Panc1 (cell line): ENCODE results near the gene MSI2. TPM values are rescaled to one million over a fixed set of nuclear protein-coding genes. Genes with fewer than 3 reads are reported as not detected.

Experiments
- ATAC-seq: fragments of 200-7000 bp; cut with Tn5 transposase; 2 replicates; pipeline ENCODE4 v1.9.1; 2020; ENCODE audit warnings: mild to moderate bottlenecking, moderate library complexity
- BruUV-seq: library from RNA; stranded (reverse); fragments of 400-500 nt; replicated peaks from 2 replicates; lab custom pipeline; 2021; lab: Mats Ljungman, UMichigan
- CTCF ChIA-PET: fragments of 300-600 bp; sonication (Branson Sonifier 250); formaldehyde crosslinking; loops from one replicate; lab custom pipeline; 2022; ENCODE audit warnings: antibody characterized with exemption; lab: Charles Lee
- POLR2A ChIA-PET: fragments of 300-600 bp; sonication (Branson Sonifier 250); formaldehyde crosslinking; loops from one replicate; lab custom pipeline; 2022; ENCODE audit warnings: antibody characterized with exemption; lab: Charles Lee
- DNase-seq: peaks from one replicate; pipeline ENCODE4 v3.0.0-alpha.2; 2010; ENCODE audit warnings: low read depth, low spot score
- H3K27ac ChIP-seq: 2 replicates; pipeline ENCODE4 v1.5.1; 2011; ENCODE audit warnings: mild to moderate bottlenecking, low read length, inconsistent platforms
- H3K27me3 ChIP-seq: fragments of 200-500 bp; sonication (Bioruptor generic); 2 replicates; pipeline ENCODE4 v1.6.0; 2014; ENCODE audit warnings: low read length, inconsistent platforms; ENCODE audit not compliant: control insufficient read depth, insufficient read depth
- H3K36me3 ChIP-seq: fragments of 200-500 bp; sonication (Bioruptor generic); 2 replicates; pipeline ENCODE4 v1.5.1; 2014; ENCODE audit warnings: inconsistent platforms, mild to moderate bottlenecking, low read length, moderate library complexity; ENCODE audit not compliant: control insufficient read depth, insufficient read depth
- H3K4me1 ChIP-seq: 2 replicates; pipeline ENCODE4 v1.5.1; 2011; ENCODE audit warnings: inconsistent platforms, mild to moderate bottlenecking, low read length, moderate library complexity; ENCODE audit not compliant: control insufficient read depth, insufficient read depth
- H3K4me3 ChIP-seq, 2 experiments: 2 replicates each; pipeline ENCODE4 v1.5.1; 2011 to 2012; ENCODE audit warnings: low read depth in 2 of 2, low read length in 2 of 2, mild to moderate bottlenecking in 2 of 2, inconsistent platforms in 1 of 2, moderate library complexity in 1 of 2
- H3K9me3 ChIP-seq: fragments of 200-500 bp; sonication (Bioruptor generic); 2 replicates; pipeline ENCODE4 v1.5.1; 2014; ENCODE audit warnings: low read depth, mild to moderate bottlenecking, inconsistent platforms, low read length, moderate library complexity; ENCODE audit not compliant: control insufficient read depth, insufficient read depth
- CTCF ChIP-seq: fragments of 450-650 bp; IDR thresholded peaks from 2 replicates; pipeline ENCODE4 v1.5.1; 2017; ENCODE audit warnings: mild to moderate bottlenecking
- POLR2AphosphoS5 ChIP-seq: IDR thresholded peaks from 2 replicates; pipeline ENCODE4 v1.6.1; 2012; ENCODE audit warnings: mild to moderate bottlenecking, low read depth, low read length, moderate library complexity
- REST ChIP-seq, 2 experiments: IDR thresholded peaks; 2 replicates each; pipeline ENCODE4 v1.6.1; 2011 to 2012; ENCODE audit warnings: low read depth in 2 of 2, control low read depth in 1 of 2, low read length in 1 of 2, mild to moderate bottlenecking in 1 of 2, moderate library complexity in 1 of 2; ENCODE audit not compliant: insufficient read depth in 1 of 2
- SIN3A ChIP-seq: IDR thresholded peaks from 2 replicates; pipeline ENCODE4 v1.6.1; 2012; ENCODE audit warnings: low read depth, mild to moderate bottlenecking, low read length, moderate library complexity, borderline replicate concordance; ENCODE audit not compliant: insufficient read depth
- TCF7L2 ChIP-seq: IDR thresholded peaks from 2 replicates; pipeline ENCODE4 v1.6.1; 2011; ENCODE audit warnings: mild to moderate bottlenecking, low read depth, low read length, inconsistent platforms
- in situ Hi-C: cut with HindIII; loops from 2 replicates; pipeline ENCODE4 v1.10.0; 2016; ENCODE audit warnings: low sequenced_read_pairs, low pct_unique_long_range_greater_than_20kb
- intact Hi-C: fragments of 100-400 bp; cut with micrococcal nuclease; formaldehyde crosslinking; loops from one replicate; pipeline ENCODE4 v1.10.0; 2022; ENCODE audit not compliant: unreplicated experiment
- total RNA-seq: library from RNA; stranded (reverse); gene quantifications from one replicate; pipeline ENCODE4 v1.2.1, GENCODE V29; 2021; ENCODE audit not compliant: unreplicated experiment

MSI2 gene
- total RNA-seq, 1 experiment from 2014 or later = 38.5 TPM

- no peaks in the 10 kb centered on the region for H3K9me3 ChIP-seq
- no peak overlapping the region for H3K27ac ChIP-seq
- no peaks in the 10 kb centered on the region for H3K36me3 ChIP-seq
- no peaks in the 10 kb centered on the region for H3K27me3 ChIP-seq
- no peak overlapping the region for H3K4me3 ChIP-seq
- intact Hi-C loops (no loop called here), in situ Hi-C loops (no loop called here)
- H3K4me1 ChIP-seq = no peaks in the 10 kb centered on the region
- no peak for DNase-seq
- ATAC-seq = no peak
- POLR2A ChIA-PET = no interaction called here
- BruUV-seq = no TSS peak
- CTCF ChIA-PET = no interaction called here
- TF ChIP-seq SIN3A (no peak), REST (IDR thresholded peaks at IDR 0.05; ENCODE audit: insufficient read depth in 1 of 2, low read depth in 2 of 2, low read length in 1 of 2) (no peak), POLR2AphosphoS5 (no peak), TCF7L2 (no peak), CTCF (no peak)
Measured at GRCh38 chr17:57293077-57293476, 36.8 kb downstream of the MSI2 start.

- no peak for ATAC-seq
- H3K9me3 ChIP-seq = no peaks in the 10 kb centered on the region
- POLR2A ChIA-PET = no interaction called here
- CTCF ChIA-PET = no interaction called here
- H3K4me1 ChIP-seq = no peaks in the 10 kb centered on the region
- no TSS peak for BruUV-seq
- no peak overlapping the region for H3K27ac ChIP-seq
- H3K36me3 ChIP-seq = no peaks in the 10 kb centered on the region
- H3K27me3 ChIP-seq = no peaks in the 10 kb centered on the region
- TF ChIP-seq CTCF (no peak), SIN3A (no peak), POLR2AphosphoS5 (no peak), REST (IDR thresholded peaks at IDR 0.05; ENCODE audit: insufficient read depth in 1 of 2, low read depth in 2 of 2, low read length in 1 of 2) (no peak), TCF7L2 (no peak)
- intact Hi-C loops = no loop called here
- no peak for DNase-seq
- in situ Hi-C loops = no loop called here
- no peak overlapping the region for H3K4me3 ChIP-seq
Measured at GRCh38 chr17:57294101-57294500, 37.8 kb downstream of the MSI2 start.
